GM23338 (cell line): Measurements from ENCODE around the gene ANO4.

ENCODE experiments used
- CREB1 ChIP-seq: fragments of 250-450 bp; sonication (Bioruptor Pico); IDR thresholded peaks from 2 replicates; pipeline ENCODE4 v1.5.0; 2020; ENCODE audit warnings: low read depth, mild to moderate bottlenecking, moderate library complexity
- CTCF ChIP-seq, 2 experiments: fragments of 200-600 bp in 1 of 2; sonication (generic) in 1 of 2; conservative IDR thresholded peaks; 2 replicates each; pipeline versions ENCODE4 v1.5.1 to v1.6.1; 2016 to 2017; ENCODE audit warnings: antibody characterized with exemption in 2 of 2, low read depth in 2 of 2, mild to moderate bottlenecking in 2 of 2, moderate library complexity in 1 of 2
- ETS1 ChIP-seq: IDR thresholded peaks from 2 replicates; pipeline ENCODE4 v1.6.1; 2016; ENCODE audit warnings: antibody characterized with exemption
- EZH2 ChIP-seq: fragments of 200-600 bp; sonication (generic); IDR thresholded peaks from one replicate; pipeline ENCODE4 v1.8.0; 2017; ENCODE audit warnings: antibody characterized with exemption, mild to moderate bottlenecking, low read depth; ENCODE audit not compliant: unreplicated experiment
- EZH2phosphoT487 ChIP-seq: fragments of 200-600 bp; sonication (generic); IDR thresholded peaks from one replicate; pipeline ENCODE4 v1.8.1; 2018; ENCODE audit warnings: antibody characterized with exemption; ENCODE audit not compliant: unreplicated experiment
- POLR2AphosphoS5 ChIP-seq: IDR thresholded peaks from 2 replicates; pipeline ENCODE4 v1.6.1; 2016; ENCODE audit warnings: antibody characterized with exemption, low read depth
- REST ChIP-seq: IDR thresholded peaks from one replicate; pipeline ENCODE4 v1.6.1; 2018; ENCODE audit warnings: antibody characterized with exemption; ENCODE audit not compliant: unreplicated experiment
- ZNF114 ChIP-seq: fragments of 250-450 bp; sonication (Bioruptor Pico); IDR thresholded peaks from 2 replicates; pipeline ENCODE4 v1.5.0; 2020; ENCODE audit warnings: mild to moderate bottlenecking, moderate library complexity

- TF ChIP-seq EZH2phosphoT487: no peak
- no peak for TF ChIP-seq CTCF (conservative IDR thresholded peaks at IDR 0.05; ENCODE audit: low read depth in 2 of 2)
- TF ChIP-seq CREB1 (CRISPR knock-in tag): no peak
- TF ChIP-seq ETS1: no peak
- TF ChIP-seq REST: no peak
- no peak for TF ChIP-seq EZH2
- no peak for TF ChIP-seq ZNF114 (CRISPR knock-in tag)
- TF ChIP-seq POLR2AphosphoS5: no peak
Measured at GRCh38 chr12:100857971-100858370, 63.4 kb downstream of the ANO4 start.
